GM12873 (cell line): ENCODE results near the gene GATM.

ENCODE experiments used
- TF ChIP-seq, protein P1 (sequence below): IDR thresholded peaks from 2 replicates; pipeline ENCODE4 v1.5.1; 2012; ENCODE audit warnings: low read depth, mild to moderate bottlenecking, moderate library complexity, low read length, control low read depth; ENCODE audit not compliant: insufficient read depth; ENCODE audit errors: missing control alignments

GATM gene

DNA sequence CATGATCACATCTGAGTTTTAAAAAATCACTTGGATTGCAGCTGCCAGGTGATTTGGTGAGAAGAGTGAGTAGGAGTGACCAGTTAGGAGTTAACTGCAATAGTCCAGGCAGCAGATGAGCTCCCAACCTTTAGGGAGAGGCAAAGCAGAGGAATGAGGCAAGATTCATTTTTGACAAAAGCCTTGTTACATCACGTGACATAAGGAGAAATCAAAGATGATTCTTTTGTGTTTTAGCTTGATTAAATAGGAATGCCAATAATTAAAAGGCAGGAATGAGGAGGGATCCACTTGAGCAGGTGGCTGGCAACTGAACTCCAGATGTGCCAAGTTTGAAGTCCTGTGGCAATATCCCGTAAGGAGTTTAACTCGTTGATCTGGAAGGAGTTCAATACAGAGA, 2.5 kb downstream of the GATM start:
- TF ChIP-seq, protein P1, sequence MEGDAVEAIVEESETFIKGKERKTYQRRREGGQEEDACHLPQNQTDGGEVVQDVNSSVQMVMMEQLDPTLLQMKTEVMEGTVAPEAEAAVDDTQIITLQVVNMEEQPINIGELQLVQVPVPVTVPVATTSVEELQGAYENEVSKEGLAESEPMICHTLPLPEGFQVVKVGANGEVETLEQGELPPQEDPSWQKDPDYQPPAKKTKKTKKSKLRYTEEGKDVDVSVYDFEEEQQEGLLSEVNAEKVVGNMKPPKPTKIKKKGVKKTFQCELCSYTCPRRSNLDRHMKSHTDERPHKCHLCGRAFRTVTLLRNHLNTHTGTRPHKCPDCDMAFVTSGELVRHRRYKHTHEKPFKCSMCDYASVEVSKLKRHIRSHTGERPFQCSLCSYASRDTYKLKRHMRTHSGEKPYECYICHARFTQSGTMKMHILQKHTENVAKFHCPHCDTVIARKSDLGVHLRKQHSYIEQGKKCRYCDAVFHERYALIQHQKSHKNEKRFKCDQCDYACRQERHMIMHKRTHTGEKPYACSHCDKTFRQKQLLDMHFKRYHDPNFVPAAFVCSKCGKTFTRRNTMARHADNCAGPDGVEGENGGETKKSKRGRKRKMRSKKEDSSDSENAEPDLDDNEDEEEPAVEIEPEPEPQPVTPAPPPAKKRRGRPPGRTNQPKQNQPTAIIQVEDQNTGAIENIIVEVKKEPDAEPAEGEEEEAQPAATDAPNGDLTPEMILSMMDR = no peak

DNA sequence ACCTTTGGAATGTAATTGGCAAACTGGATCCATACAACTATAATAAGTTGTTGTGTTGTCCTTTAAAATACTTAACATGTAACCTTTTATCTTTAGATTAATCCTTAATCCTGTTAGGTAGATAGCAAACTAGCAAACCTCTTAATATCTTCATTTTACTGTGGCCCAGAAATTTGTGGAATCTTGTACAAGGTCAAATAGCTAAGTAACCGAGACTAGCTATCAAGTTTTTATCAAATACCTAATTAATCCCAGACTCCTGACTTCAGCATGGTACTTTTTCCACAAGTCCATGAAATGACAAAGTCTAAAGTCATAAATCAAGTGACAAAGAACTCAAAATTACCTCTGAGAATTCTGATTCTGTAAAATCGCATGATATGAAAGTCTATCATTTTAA, 4.4 kb downstream of the GATM start:
- TF ChIP-seq, protein P1 = no peak

DNA sequence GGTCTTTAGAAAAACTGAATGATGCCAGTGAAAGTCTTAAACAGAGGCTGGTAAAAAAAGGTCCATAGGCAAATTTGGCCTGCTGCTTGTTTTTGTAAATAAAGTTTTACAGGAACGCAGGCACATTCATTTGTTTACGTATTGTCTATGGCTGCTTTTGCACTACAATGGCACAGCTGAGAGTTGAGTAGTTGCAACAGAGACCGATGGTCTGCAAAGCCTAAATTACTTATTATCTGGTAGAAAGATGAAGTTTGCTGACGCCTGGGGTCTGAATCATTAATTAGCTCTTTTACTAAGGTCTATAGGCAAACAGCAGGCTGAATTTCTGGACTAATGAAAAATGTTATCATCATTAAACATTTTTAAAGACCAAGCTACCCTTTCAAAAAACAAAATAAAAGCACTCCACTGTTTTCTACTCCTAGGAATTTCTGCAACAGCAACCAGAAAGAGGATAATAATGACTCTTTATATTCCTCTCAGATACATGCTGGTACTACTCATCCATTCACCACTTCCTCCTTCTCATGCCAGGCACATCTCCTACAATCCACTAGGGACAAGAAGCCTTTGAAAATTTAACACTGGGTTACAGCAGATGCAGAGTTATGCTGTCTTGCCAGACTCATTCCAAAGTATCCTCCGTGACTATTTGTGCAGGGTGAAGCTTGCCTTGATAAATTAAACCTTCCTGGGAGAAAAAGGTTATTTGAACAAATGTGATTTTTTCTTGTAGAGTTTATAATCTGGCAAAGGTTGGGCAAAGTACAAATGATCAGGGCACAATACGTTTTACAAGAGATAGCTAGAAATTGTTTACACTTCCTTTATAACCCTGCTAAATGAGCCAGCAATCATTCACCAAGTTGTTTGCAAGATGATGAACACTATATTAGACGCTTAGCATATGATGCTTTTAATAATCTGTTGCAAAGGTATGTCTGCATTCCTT, 6.0 kb downstream of the GATM start:
- TF ChIP-seq, protein P1 = no peak

DNA sequence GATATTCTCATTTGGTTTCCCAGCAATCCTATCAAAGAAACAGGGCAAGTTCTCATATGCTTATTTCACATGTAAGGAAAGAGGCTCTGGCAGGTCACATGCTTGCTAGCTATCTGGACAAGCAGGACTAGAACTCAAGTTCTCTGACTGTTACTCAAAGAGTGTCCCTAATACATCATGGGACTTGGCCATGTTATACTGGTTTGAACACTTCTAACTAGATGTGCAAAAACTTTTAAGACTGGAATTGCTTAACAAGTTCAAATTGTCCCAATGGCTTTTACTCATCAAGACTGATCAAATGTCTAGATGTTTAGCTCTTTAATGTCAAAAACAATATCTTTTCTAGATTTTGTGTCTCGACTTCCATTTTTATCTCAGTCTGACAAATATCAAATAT, 6.8 kb downstream of the GATM start:
- TF ChIP-seq, protein P1 = no peak

DNA sequence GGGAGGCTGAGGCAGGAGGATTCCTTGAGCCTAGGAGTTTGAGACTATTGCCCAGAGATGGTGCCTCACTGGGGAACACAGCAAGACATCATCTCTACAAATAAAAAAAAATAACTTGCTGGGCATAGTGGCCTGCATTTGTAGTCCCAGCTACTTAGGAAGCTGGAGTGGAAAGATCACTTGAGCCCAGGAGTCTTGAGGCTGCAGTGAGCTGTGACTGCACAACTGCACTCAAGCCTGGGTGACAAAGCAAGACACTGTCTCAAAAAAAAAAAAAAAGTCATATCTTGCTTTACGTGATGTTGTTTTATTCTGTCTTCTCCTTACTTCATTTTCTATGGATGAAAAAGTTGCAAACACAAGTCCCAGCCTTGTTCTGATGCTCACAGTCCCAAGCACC, 14.1 kb downstream of the GATM start:
- TF ChIP-seq, protein P1 = no peak

GRCh38 chr15:45363801-45364200, 14.5 kb downstream of the GATM start:
- TF ChIP-seq, protein P1 = no peak

- TF ChIP-seq, protein P1 = no peak
Measured at GRCh38 chr15:45363334-45363733, 15.0 kb downstream of the GATM start.
